Urinary bladder (tissue), 4 donors: ENCODE data around the gene CLPSL1. TPM values are rescaled to one million over a fixed set of nuclear protein-coding genes. Genes with fewer than 3 reads are reported as not detected.

Experiments used
- DNase-seq: peaks from one replicate; pipeline ENCODE4 v3.0.0-alpha.2; 2015; ENCODE audit errors: extremely low spot score
- H3K27ac ChIP-seq: one replicate; pipeline ENCODE4 v1.5.1; 2013; ENCODE audit warnings: low read depth, mild to moderate bottlenecking, moderate library complexity
- H3K36me3 ChIP-seq: one replicate; pipeline ENCODE4 v1.6.1; 2013; ENCODE audit warnings: mild to moderate bottlenecking, moderate library complexity; ENCODE audit not compliant: insufficient read depth
- H3K4me1 ChIP-seq: one replicate; pipeline ENCODE4 v1.6.1; 2013; ENCODE audit warnings: mild to moderate bottlenecking, moderate library complexity; ENCODE audit not compliant: insufficient read depth
- H3K4me3 ChIP-seq: one replicate; pipeline ENCODE4 v1.5.1; 2013; ENCODE audit warnings: low read depth, low read length
- WGBS: extraction: QIAGEN DNeasy Blood & Tissue Kit; methylation state at CpG from one replicate; pipeline ENCODE4 v1.1.7; 2013; 5-methylcytosine and 5-hydroxymethylcytosine counted together
- polyA plus RNA-seq: library from polyadenylated mRNA; stranded (reverse); fragments of 200-250 nt; gene quantifications from one replicate; pipeline ENCODE4 v1.2.3, GENCODE V29; 2013
- total RNA-seq: library from RNA; depleted of rRNA; stranded (reverse); fragments of >200 nt; gene quantifications from one replicate; pipeline ENCODE4 v1.2.3, GENCODE V29; 2014
- donor health status: healthy with polysubstance abuse.
- donor health status: healthy.

CLPSL1 gene
- total and polyA plus RNA-seq, 2 donors, result not detected

DNA sequence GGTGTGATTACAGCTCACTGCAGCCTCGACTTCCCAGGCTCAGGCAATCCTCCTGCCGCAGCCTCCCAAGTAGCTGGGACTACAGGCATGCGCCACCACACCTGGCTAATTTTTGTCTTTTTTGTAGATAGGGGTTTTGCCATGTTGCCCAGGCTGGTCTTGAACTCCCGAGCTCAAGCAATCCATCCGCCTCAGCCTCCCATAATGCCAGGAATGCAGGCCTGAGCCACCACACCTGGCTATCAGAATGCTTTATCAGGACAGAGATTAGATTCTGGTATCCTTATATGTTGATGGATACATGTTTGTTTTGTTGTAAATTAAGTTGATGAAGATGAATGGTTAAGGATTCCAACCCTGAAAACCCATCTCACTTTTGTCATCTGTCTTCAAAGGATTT, 48.5 kb downstream of the CLPSL1 start:
- no peak for DNase-seq
- Histone ChIP-seq H3K4me3 (no peak overlapping the region), H3K4me1 (no peaks in the 10 kb centered on the region), H3K36me3 (no peaks in the 10 kb centered on the region), H3K27ac (no peak overlapping the region)
- WGBS, result 87% methylated on average over 5 of the region's 5 CpGs

DNA sequence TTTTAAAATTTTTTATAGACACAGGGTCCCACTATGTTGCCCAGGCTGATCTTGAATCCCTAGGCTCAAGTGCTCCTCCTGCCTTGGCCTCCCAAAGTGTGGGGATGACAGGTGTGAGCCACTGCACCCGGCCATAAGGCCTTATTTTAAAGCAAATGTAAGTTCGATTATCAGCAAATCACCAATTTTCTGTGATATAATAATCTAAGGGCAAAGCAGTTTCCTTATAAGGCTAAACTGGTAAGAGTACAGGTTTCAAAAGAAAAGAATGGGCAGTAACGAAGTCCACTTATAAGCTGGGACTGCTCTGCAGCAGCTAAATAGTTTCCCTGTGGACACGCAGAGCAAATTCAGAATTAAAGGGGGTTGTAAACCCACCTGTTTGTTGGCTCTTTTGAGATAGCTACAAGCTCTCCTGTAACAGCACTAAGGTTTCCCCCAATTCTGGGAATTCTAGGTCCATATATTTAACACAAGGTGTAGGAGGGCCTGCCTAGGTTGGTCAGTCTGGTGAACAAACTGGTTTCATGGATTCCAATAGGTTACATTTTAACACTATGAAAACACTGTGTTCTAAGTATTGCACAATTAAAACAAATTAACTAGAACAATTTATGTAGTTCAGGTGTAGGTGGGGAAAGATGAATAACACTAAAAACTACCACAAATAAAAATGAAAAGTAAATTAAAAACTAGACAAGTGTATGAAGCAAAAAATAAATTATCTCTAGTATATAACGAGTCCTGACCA, 50.6 kb downstream of the CLPSL1 start:
- Histone ChIP-seq H3K4me3 (no peak overlapping the region), H3K27ac (no peak overlapping the region), H3K4me1 (no peaks in the 10 kb centered on the region), H3K36me3 (no peaks in the 10 kb centered on the region)
- DNase-seq, result no peak
- 91% methylated on average over 5 of the region's 5 CpGs for whole genome bisulfite sequencing

DNA sequence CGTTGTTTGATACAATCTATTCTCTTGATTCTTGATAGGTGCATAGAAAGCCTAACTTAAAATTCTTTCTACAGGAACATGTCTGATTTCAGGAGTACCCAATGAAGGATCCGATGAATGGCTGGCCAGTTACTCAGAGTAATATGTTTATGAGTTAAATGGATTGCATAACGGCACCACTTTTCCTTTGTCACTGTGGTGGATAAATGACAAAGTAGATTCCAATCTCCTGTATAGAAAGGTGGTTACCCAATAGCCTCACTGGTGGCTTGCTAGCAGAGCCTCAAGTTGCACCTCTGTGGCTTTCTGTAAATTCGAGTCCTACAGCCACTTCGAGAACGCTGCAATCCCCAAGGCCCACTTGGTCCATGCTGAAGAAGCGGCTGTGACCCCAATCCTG, 52.7 kb downstream of the CLPSL1 start:
- Histone ChIP-seq H3K4me1 (no peaks in the 10 kb centered on the region), H3K4me3 (no peak overlapping the region), H3K36me3 (peaks cover 4% of the 10 kb centered on the region), H3K27ac (no peak overlapping the region)
- DNase-seq, result no peak
- WGBS, result 88% methylated on average over 7 of the region's 7 CpGs

Other genes with a start within 250 kb of the CLPSL1 start
- 5.6 TPM for gene FKBP5, start 92.1 kb upstream of the CLPSL1 start, total RNA-seq
- 236 TPM for gene FKBP5, start 92.1 kb upstream of the CLPSL1 start, polyA plus RNA-seq
- gene ARMC12, start 44.0 kb upstream of the CLPSL1 start, total RNA-seq, result not detected
- 0.56 TPM for gene ARMC12, start 44.0 kb upstream of the CLPSL1 start, polyA plus RNA-seq
- not detected for gene CLPSL2, start 4.4 kb upstream of the CLPSL1 start, total RNA-seq
- not detected for gene CLPSL2, start 4.4 kb upstream of the CLPSL1 start, polyA plus RNA-seq
- not detected for gene CLPS, start 16.3 kb downstream of the CLPSL1 start, total RNA-seq
- 0.91 TPM for gene CLPS, start 16.3 kb downstream of the CLPSL1 start, polyA plus RNA-seq
- gene LHFPL5, start 24.3 kb downstream of the CLPSL1 start, total RNA-seq, result not detected
- gene LHFPL5, start 24.3 kb downstream of the CLPSL1 start, polyA plus RNA-seq, result not detected
- 57.8 TPM for gene SRPK1, start 140.1 kb downstream of the CLPSL1 start, total RNA-seq
- gene SRPK1, start 140.1 kb downstream of the CLPSL1 start, polyA plus RNA-seq, result 14.8 TPM
- 0.11 TPM for gene SLC26A8, start 243.6 kb downstream of the CLPSL1 start, total RNA-seq
- 0.09 TPM for gene SLC26A8, start 243.6 kb downstream of the CLPSL1 start, polyA plus RNA-seq
- gene MAPK14, start 246.8 kb downstream of the CLPSL1 start, total RNA-seq, result 84.1 TPM
- gene MAPK14, start 246.8 kb downstream of the CLPSL1 start, polyA plus RNA-seq, result 48.8 TPM